Activated naive CD8-positive, alpha-beta T cell treated with anti-CD3 and anti-CD28 coated beads, Interleukin-2, amount 50 U/mL, for 24 hours (primary cell): ENCODE measurements around the gene NUCKS1.

Experiments used
- ATAC-seq: fragments of 150-1000 bp; cut with Tn5 transposase; one replicate; pipeline ENCODE4 v1.10.0; 2021
- DNase-seq: peaks from one replicate; pipeline ENCODE4 v3.0.0; 2021
- H3K27ac Mint-ChIP-seq: one replicate; pipeline ENCODE4 v1.8.0; 2021; ENCODE audit warnings: mild to moderate bottlenecking, mixed read lengths
- H3K27me3 Mint-ChIP-seq: one replicate; pipeline ENCODE4 v1.8.0; 2021; ENCODE audit warnings: mixed read lengths
- H3K36me3 Mint-ChIP-seq: one replicate; pipeline ENCODE4 v1.8.0; 2021; ENCODE audit warnings: low read depth, mixed read lengths
- H3K4me1 Mint-ChIP-seq: one replicate; pipeline ENCODE4 v1.8.0; 2021; ENCODE audit warnings: mixed read lengths
- H3K4me3 Mint-ChIP-seq: one replicate; pipeline ENCODE4 v1.8.0; 2021; ENCODE audit warnings: mild to moderate bottlenecking, moderate library complexity, mixed read lengths
- H3K9me3 Mint-ChIP-seq: one replicate; pipeline ENCODE4 v1.8.0; 2021; ENCODE audit warnings: mixed read lengths

The NUCKS1 gene

GRCh38 chr1:205667909-205668643 lies 81.9 kb downstream of the NUCKS1 start:
- DNase-seq (no peak), ATAC-seq (no peak)
- Mint-ChIP-seq H3K27ac (no peak overlapping the region), H3K4me3 (no peak overlapping the region), H3K9me3 (no peaks in the 10 kb centered on the region), H3K36me3 (no peaks in the 10 kb centered on the region), H3K4me1 (peaks cover 29% of the 10 kb centered on the region), H3K27me3 (peaks cover 11% of the 10 kb centered on the region)

DNA sequence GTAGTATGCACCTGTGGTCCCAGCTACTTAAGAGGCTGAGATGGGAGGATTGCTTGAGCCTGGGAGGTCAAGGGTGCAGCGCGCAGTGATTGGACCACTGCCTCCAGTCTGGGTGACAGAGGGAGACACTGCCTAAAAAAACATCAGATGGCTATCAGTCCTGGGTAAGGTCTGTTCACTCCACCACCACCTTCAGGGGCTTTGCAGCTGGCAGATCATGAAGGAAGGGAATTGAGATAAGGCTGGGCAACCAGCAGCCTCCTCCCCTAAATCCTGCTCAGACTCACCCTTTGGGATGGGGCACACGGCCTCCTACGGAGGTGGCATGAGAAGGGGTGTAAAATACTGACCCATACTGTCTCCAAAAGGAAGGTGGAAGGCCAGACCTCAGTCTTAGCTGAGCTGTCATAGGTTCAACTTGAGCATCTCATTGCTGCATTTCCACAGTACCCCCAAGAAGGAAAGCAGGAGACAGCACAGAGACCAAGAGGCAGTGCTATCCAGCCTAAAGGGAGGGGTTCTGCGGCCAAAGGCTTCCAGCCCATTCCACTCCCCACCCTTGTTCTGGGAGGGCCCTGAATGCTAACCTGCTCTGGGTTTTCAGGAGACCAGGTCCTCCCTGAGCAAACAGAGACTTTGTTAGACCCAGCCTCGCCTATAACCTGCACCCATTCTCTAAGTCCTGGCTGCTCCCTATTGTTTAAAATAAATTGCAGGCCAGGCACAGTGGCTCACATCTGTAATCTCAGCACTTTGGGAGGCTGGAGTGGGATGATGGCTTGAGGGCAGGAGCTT lies 83.4 kb downstream of the NUCKS1 start:
- H3K27me3 Mint-ChIP-seq, result peaks cover 11% of the 10 kb centered on the region
- H3K4me3 Mint-ChIP-seq, result no peak overlapping the region
- no peaks in the 10 kb centered on the region for H3K36me3 Mint-ChIP-seq
- peaks cover 26% of the 10 kb centered on the region for H3K4me1 Mint-ChIP-seq
- ATAC-seq (no peak), DNase-seq (no peak)
- H3K9me3 Mint-ChIP-seq, result no peaks in the 10 kb centered on the region
- no peak overlapping the region for H3K27ac Mint-ChIP-seq

- Mint-ChIP-seq H3K27ac (no peak overlapping the region), H3K4me3 (no peak overlapping the region), H3K36me3 (no peaks in the 10 kb centered on the region), H3K9me3 (no peaks in the 10 kb centered on the region), H3K27me3 (peaks cover 11% of the 10 kb centered on the region), H3K4me1 (peaks cover 26% of the 10 kb centered on the region)
- ATAC-seq (no peak), DNase-seq (no peak)
Measured at GRCh38 chr1:205665201-205666045, 84.6 kb downstream of the NUCKS1 start.

DNA sequence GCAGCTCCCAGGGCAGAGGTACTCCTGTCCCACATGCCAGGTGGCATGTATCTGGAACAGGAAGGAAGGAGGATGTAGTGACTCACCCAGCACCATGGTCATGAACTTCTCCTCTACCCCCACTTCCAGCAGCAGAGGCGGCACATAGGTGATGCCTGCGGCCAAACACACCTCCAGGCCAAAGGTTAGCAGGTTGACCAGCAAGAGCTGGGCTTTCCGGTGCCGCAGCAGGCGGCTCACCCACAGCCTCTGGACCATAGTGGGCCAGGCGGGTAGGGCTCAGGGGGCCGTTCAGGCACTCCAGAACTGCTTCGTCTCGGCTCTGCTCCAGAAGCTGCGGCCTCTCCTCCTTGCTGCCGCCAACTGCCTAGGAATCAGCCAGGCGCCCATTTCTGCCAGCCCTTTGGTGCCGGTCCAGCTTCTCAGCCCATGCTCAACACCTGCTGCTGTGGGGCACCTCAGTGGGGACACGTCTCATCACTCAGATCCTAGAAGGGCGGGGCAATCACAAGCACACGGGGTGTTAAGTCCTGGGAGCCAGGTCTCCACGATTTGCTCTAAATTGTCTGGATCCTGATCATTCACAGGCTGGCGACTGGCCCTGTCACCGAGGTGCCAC lies 85.5 kb downstream of the NUCKS1 start:
- no peaks in the 10 kb centered on the region for H3K9me3 Mint-ChIP-seq
- peaks cover 19% of the 10 kb centered on the region for H3K4me1 Mint-ChIP-seq
- DNase-seq (no peak), ATAC-seq (no peak)
- H3K4me3 Mint-ChIP-seq, result no peak overlapping the region
- no peak overlapping the region for H3K27ac Mint-ChIP-seq
- no peaks in the 10 kb centered on the region for H3K36me3 Mint-ChIP-seq
- H3K27me3 Mint-ChIP-seq, result peaks cover 11% of the 10 kb centered on the region

GRCh38 chr1:205663286-205663936 lies 86.6 kb downstream of the NUCKS1 start:
- Mint-ChIP-seq H3K27ac (no peak overlapping the region), H3K9me3 (no peaks in the 10 kb centered on the region), H3K4me1 (peaks cover 10% of the 10 kb centered on the region), H3K27me3 (peaks cover 6% of the 10 kb centered on the region), H3K36me3 (no peaks in the 10 kb centered on the region), H3K4me3 (no peak overlapping the region)
- ATAC-seq (no peak), DNase-seq (no peak)
